ENCODE measurements around the gene MEI1. TPM values are rescaled to one million over a fixed set of nuclear protein-coding genes. Genes with fewer than 3 reads are reported as not detected.

MEI1 gene
- total RNA-seq (2012; rRNA removed) (0.90 and 1.1 TPM in 2 replicates), polyA plus RNA-seq (2012; rRNA removed) (2.1 and 2.6 TPM in 2 replicates), Bru-seq, nascent RNA (percentile 16 among the genes with signal in this experiment), BruChase-seq, experiment 1, labeled RNA remaining after a 6-hour chase (percentile 28 among the genes with signal in this experiment), BruChase-seq, experiment 2, labeled RNA remaining after a 2-hour chase (percentile 20 among the genes with signal in this experiment)
- 1.8 and 2.2 TPM in 2 replicates for polyA plus RNA-seq (2012; cell fraction: cytosol; rRNA removed)
- polyA plus RNA-seq (2012; cell fraction: nucleus; rRNA removed; ENCODE audit: low replicate concordance): 2.1 and 2.4 TPM in 2 replicates
- long read RNA-seq: 0 reads

GRCh38 chr22:41699264-41700107 lies at the start of gene MEI1:
MEI1 (plus strand) TSS chr22:41699503; CDS start chr22:41699539, 36 bp downstream.
- no peaks in the 10 kb centered on the region for H3K79me1 ChIP-seq (ENCODE audit: low read depth in 1 of 2, low read length in 2 of 2)
- H2BK20ac ChIP-seq (ENCODE audit: low read depth, low read length): no peak within 1 kb of the TSS
- H4K5ac ChIP-seq (ENCODE audit: low read depth, low read length): no peak within 1 kb of the TSS
- H2BK5ac ChIP-seq (ENCODE audit: low read depth, low read length, poor library complexity, severe bottlenecking): no peak within 1 kb of the TSS
- no peaks in the 10 kb centered on the region for H4K20me1 ChIP-seq (ENCODE audit: insufficient read depth, low read length)
- H3K9me1 ChIP-seq (ENCODE audit: insufficient read depth, low read length): 0 out of 2 replicates have a peak, but pooled peaks cover 3% of the 10 kb centered on the region
- peak within 1 kb of the TSS; percentile 7 for H3K4me2 ChIP-seq (ENCODE audit: low read depth, low read length)
- ATAC-seq (ENCODE audit: low read depth): peak; percentile 38
- H3K14ac ChIP-seq (replicated peaks; ENCODE audit: low read depth, low read length): no peak within 1 kb of the TSS
- ChIA-PET POLR2A (ENCODE audit: unreplicated experiment) (no interaction called here), CTCF (no interaction called here)
- BruUV-seq (replicated peaks): no TSS peak
- no peak within 1 kb of the TSS; the same call in 1 of the 2 replicates for H2BK120ac ChIP-seq (ENCODE audit: low read depth, low read length)
- no peaks in the 10 kb centered on the region for H3K9me3 ChIP-seq (ENCODE audit: control insufficient read depth, insufficient read depth, low read length)
- H3K4ac ChIP-seq (ENCODE audit: low read depth, low read length): peak within 1 kb of the TSS; percentile 64; the same call in 1 of the 2 replicates
- dilution Hi-C loops (cut with HindIII; ENCODE audit: low sequenced_read_pairs, unreplicated experiment): no loop called here
- no peak within 1 kb of the TSS for H2BK15ac ChIP-seq (ENCODE audit: low read depth, low read length)
- WGBS, 2 experiments (ENCODE audit: extremely low coverage in 2 of 2, insufficient read length in 1 of 2): 31% methylated on average over 33 of the region's 69 CpGs; no CpG with 5 or more reads in 1 of the 2 experiments
- H3K18ac ChIP-seq (ENCODE audit: low read depth, low read length): no peak within 1 kb of the TSS
- peaks cover 6% of the 10 kb centered on the region for H3K4me1 ChIP-seq (ENCODE audit: control insufficient read depth, insufficient read depth, low read length)
- no peak within 1 kb of the TSS for H3K27ac ChIP-seq (ENCODE audit: insufficient read depth, low read length)
- peak; percentile 56 for DNase-seq
- no peak within 1 kb of the TSS for H3K4me3 ChIP-seq (ENCODE audit: insufficient read depth, low read depth, low read length)
- H2AK5ac ChIP-seq (ENCODE audit: low read depth, low read length): no peak within 1 kb of the TSS
- peak within 1 kb of the TSS; percentile 91 for H2AFZ ChIP-seq (replicated peaks; ENCODE audit: low read length, poor library complexity)
- no peak within 1 kb of the TSS for H3K23ac ChIP-seq (ENCODE audit: low read depth, low read length)
- no peaks in the 10 kb centered on the region for H3K36me3 ChIP-seq (ENCODE audit: control insufficient read depth, insufficient read depth, low read length)
- H3K56ac ChIP-seq (ENCODE audit: extremely low read depth, insufficient read depth, low read length): no peak within 1 kb of the TSS
- H4K8ac ChIP-seq (ENCODE audit: low read depth in 2 of 2, low read length in 2 of 2): peak within 1 kb of the TSS; percentile 74 to 85; a peak in 2 of 4 replicates
- H4K91ac ChIP-seq (ENCODE audit: insufficient read depth, low read depth, low read length): no peak within 1 kb of the TSS; the same call in 1 of the 2 replicates
- in situ Hi-C loops (cut with MboI; ENCODE audit: low sequenced_read_pairs): loop anchor here (5.0 kb wide), 1 partner anchor 243 kb away; no protein-coding TSS in a partner anchor
- intact Hi-C loops (cut with micrococcal nuclease): no loop called here
- H3K27me3 ChIP-seq (ENCODE audit: control insufficient read depth, insufficient read depth, low read length): no peaks in the 10 kb centered on the region; the same call in 1 of the 2 replicates
- H3K9ac ChIP-seq (ENCODE audit: low read depth, low read length): no peak within 1 kb of the TSS
- H2AK9ac ChIP-seq (replicated peaks; ENCODE audit: low read depth, low read length, poor library complexity): peak within 1 kb of the TSS; percentile 81
- TF ChIP-seq CTCF (conservative IDR thresholded peaks at IDR 0.05; ENCODE audit: low read depth, low read length): no peak
- TF ChIP-seq, protein P1, sequence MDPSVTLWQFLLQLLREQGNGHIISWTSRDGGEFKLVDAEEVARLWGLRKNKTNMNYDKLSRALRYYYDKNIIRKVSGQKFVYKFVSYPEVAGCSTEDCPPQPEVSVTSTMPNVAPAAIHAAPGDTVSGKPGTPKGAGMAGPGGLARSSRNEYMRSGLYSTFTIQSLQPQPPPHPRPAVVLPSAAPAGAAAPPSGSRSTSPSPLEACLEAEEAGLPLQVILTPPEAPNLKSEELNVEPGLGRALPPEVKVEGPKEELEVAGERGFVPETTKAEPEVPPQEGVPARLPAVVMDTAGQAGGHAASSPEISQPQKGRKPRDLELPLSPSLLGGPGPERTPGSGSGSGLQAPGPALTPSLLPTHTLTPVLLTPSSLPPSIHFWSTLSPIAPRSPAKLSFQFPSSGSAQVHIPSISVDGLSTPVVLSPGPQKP (IDR thresholded peaks at IDR 0.05; ENCODE audit: borderline replicate concordance, low read depth, low read length): no peak
- TF ChIP-seq SMC3 (IDR thresholded peaks at IDR 0.05; ENCODE audit: low read depth, low read length): no peak
- no peak for TF ChIP-seq NFE2L2 (IDR thresholded peaks at IDR 0.05; ENCODE audit: low read depth, low read length)
- TF ChIP-seq MAFK (IDR thresholded peaks at IDR 0.05; ENCODE audit: low read depth, low read length): no peak
- TF ChIP-seq MXI1 (IDR thresholded peaks at IDR 0.05; ENCODE audit: borderline replicate concordance, low read depth, low read length): no peak
- no peak for TF ChIP-seq RCOR1 (IDR thresholded peaks at IDR 0.05; ENCODE audit: insufficient replicate concordance, low read length)
- no peak for TF ChIP-seq POLR2A (IDR thresholded peaks at IDR 0.05; ENCODE audit: low read depth, low read length)
- TF ChIP-seq, protein P2, sequence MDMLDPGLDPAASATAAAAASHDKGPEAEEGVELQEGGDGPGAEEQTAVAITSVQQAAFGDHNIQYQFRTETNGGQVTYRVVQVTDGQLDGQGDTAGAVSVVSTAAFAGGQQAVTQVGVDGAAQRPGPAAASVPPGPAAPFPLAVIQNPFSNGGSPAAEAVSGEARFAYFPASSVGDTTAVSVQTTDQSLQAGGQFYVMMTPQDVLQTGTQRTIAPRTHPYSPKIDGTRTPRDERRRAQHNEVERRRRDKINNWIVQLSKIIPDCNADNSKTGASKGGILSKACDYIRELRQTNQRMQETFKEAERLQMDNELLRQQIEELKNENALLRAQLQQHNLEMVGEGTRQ (IDR thresholded peaks at IDR 0.05; ENCODE audit: low read depth, low read length): no peak
